ENCODE results near the gene NFKBIE. TPM values are rescaled to one million over a fixed set of nuclear protein-coding genes. Genes with fewer than 3 reads are reported as not detected.
A peak's percentile ranks its signal among the peaks of the same experiment; 100 is the strongest.

NFKBIE gene
- total RNA-seq, 1 experiment from 2014 or later = 24.9 TPM

DNA sequence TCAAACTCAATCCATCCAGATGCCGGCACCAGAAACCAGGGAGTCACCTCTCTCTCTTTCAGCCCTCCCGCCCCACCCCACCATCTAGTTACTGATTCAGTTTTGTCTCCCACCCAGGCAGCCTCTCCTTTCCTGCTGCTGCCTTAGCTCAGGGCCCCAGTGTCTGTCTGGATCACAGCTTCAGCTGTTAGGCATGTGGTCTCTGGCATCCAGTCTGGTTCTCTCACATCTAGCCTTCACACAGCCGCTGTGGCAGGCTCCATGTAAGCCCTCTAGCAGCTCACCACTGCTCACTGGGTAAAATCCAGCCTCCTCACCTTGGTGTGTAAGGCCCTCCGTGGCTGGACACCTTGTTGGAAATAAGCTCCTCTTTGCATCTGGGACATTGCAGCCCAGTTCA lies 26.5 kb upstream of the NFKBIE start:
- no peak for DNase-seq (ENCODE audit: low read depth, low spot score)
- in situ Hi-C loops (cut with HindIII; ENCODE audit: low pct_unique_long_range_greater_than_20kb, low sequenced_read_pairs) (no loop called here), intact Hi-C loops (cut with micrococcal nuclease; ENCODE audit: unreplicated experiment) (no loop called here)
- no peak overlapping the region for H3K27ac ChIP-seq (ENCODE audit: low read length)
- no peak overlapping the region for H3K4me3 ChIP-seq (ENCODE audit: low read depth in 2 of 2, low read length in 2 of 2)
- H3K27me3 ChIP-seq (ENCODE audit: control insufficient read depth, insufficient read depth, low read length) = peaks cover 16% of the 10 kb centered on the region
- CTCF ChIA-PET = no interaction called here
- no peaks in the 10 kb centered on the region for H3K36me3 ChIP-seq (ENCODE audit: control insufficient read depth, insufficient read depth, low read length)
- TF ChIP-seq TCF7L2 (IDR thresholded peaks at IDR 0.05; ENCODE audit: low read depth, low read length) (no peak), SIN3A (IDR thresholded peaks at IDR 0.05; ENCODE audit: borderline replicate concordance, insufficient read depth, low read depth, low read length) (no peak), POLR2AphosphoS5 (IDR thresholded peaks at IDR 0.05; ENCODE audit: low read depth, low read length) (no peak)
- TF ChIP-seq, protein P1, sequence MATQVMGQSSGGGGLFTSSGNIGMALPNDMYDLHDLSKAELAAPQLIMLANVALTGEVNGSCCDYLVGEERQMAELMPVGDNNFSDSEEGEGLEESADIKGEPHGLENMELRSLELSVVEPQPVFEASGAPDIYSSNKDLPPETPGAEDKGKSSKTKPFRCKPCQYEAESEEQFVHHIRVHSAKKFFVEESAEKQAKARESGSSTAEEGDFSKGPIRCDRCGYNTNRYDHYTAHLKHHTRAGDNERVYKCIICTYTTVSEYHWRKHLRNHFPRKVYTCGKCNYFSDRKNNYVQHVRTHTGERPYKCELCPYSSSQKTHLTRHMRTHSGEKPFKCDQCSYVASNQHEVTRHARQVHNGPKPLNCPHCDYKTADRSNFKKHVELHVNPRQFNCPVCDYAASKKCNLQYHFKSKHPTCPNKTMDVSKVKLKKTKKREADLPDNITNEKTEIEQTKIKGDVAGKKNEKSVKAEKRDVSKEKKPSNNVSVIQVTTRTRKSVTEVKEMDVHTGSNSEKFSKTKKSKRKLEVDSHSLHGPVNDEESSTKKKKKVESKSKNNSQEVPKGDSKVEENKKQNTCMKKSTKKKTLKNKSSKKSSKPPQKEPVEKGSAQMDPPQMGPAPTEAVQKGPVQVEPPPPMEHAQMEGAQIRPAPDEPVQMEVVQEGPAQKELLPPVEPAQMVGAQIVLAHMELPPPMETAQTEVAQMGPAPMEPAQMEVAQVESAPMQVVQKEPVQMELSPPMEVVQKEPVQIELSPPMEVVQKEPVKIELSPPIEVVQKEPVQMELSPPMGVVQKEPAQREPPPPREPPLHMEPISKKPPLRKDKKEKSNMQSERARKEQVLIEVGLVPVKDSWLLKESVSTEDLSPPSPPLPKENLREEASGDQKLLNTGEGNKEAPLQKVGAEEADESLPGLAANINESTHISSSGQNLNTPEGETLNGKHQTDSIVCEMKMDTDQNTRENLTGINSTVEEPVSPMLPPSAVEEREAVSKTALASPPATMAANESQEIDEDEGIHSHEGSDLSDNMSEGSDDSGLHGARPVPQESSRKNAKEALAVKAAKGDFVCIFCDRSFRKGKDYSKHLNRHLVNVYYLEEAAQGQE (IDR thresholded peaks at IDR 0.05; ENCODE audit: insufficient read depth in 1 of 2, low read depth in 2 of 2, low read length in 1 of 2) = no peak
- TF ChIP-seq, protein P2, sequence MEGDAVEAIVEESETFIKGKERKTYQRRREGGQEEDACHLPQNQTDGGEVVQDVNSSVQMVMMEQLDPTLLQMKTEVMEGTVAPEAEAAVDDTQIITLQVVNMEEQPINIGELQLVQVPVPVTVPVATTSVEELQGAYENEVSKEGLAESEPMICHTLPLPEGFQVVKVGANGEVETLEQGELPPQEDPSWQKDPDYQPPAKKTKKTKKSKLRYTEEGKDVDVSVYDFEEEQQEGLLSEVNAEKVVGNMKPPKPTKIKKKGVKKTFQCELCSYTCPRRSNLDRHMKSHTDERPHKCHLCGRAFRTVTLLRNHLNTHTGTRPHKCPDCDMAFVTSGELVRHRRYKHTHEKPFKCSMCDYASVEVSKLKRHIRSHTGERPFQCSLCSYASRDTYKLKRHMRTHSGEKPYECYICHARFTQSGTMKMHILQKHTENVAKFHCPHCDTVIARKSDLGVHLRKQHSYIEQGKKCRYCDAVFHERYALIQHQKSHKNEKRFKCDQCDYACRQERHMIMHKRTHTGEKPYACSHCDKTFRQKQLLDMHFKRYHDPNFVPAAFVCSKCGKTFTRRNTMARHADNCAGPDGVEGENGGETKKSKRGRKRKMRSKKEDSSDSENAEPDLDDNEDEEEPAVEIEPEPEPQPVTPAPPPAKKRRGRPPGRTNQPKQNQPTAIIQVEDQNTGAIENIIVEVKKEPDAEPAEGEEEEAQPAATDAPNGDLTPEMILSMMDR (IDR thresholded peaks at IDR 0.05) = no peak
- H3K4me1 ChIP-seq (ENCODE audit: control insufficient read depth, insufficient read depth, low read length) = no peaks in the 10 kb centered on the region
- no TSS peak for BruUV-seq (replicated peaks)
- H3K9me3 ChIP-seq (ENCODE audit: control insufficient read depth, insufficient read depth, low read depth, low read length) = no peaks in the 10 kb centered on the region
- POLR2A ChIA-PET = no interaction called here
- ATAC-seq = no peak

DNA sequence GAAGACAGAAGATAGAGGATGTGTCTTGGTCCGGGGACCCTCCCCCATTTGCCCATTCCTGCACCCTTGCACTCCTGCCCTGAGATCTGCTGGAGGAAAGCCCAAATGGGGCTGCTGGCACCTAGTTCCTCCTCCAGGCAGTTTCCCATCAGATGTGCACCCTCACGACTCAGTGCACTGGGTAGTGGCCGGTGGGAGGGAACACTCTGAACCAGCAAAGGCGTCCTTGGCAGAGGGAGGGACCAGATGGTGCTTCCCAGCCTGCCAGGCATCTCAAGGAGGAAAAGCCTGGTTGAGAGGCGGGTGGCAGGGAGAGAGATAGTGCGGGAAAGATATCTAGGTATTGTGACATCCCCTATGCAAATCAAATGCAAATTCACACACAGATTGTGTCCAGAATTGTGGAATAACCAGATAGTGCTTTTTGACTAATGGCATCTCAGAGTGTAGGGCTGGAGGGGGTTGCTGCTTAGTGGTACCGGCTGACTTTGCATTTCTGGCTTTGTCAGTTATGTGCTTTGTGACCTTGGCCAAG lies 24.4 kb upstream of the NFKBIE start:
- TF ChIP-seq SIN3A (IDR thresholded peaks at IDR 0.05; ENCODE audit: borderline replicate concordance, insufficient read depth, low read depth, low read length) = no peak
- TF ChIP-seq, protein P2 (IDR thresholded peaks at IDR 0.05) = no peak
- TF ChIP-seq TCF7L2 (IDR thresholded peaks at IDR 0.05; ENCODE audit: low read depth, low read length) = no peak
- TF ChIP-seq POLR2AphosphoS5 (IDR thresholded peaks at IDR 0.05; ENCODE audit: low read depth, low read length) = no peak
- TF ChIP-seq, protein P1 (IDR thresholded peaks at IDR 0.05; ENCODE audit: insufficient read depth in 1 of 2, low read depth in 2 of 2, low read length in 1 of 2) = no peak
- no peak overlapping the region for H3K4me3 ChIP-seq (ENCODE audit: low read depth in 2 of 2, low read length in 2 of 2)
- no TSS peak for BruUV-seq (replicated peaks)
- ChIA-PET CTCF (no interaction called here), POLR2A (no interaction called here)
- no peaks in the 10 kb centered on the region for H3K4me1 ChIP-seq (ENCODE audit: control insufficient read depth, insufficient read depth, low read length)
- peaks cover 11% of the 10 kb centered on the region; the same call in 1 of the 2 replicates for H3K27me3 ChIP-seq (ENCODE audit: control insufficient read depth, insufficient read depth, low read length)
- H3K9me3 ChIP-seq (ENCODE audit: control insufficient read depth, insufficient read depth, low read depth, low read length) = no peaks in the 10 kb centered on the region
- ATAC-seq (0 out of 2 replicates have a peak, but pooled peaks have one; percentile 35), DNase-seq (ENCODE audit: low read depth, low spot score) (no peak)
- no peak overlapping the region for H3K27ac ChIP-seq (ENCODE audit: low read length)
- in situ Hi-C loops (cut with HindIII; ENCODE audit: low pct_unique_long_range_greater_than_20kb, low sequenced_read_pairs) (no loop called here), intact Hi-C loops (cut with micrococcal nuclease; ENCODE audit: unreplicated experiment) (loop anchor here (5.0 kb wide), 1 partner anchor 48 kb away; no protein-coding TSS in a partner anchor)
- H3K36me3 ChIP-seq (ENCODE audit: control insufficient read depth, insufficient read depth, low read length) = no peaks in the 10 kb centered on the region

All from Panc1 (cell line).